Occipital lobe (tissue), 2 donors: Measurements from ENCODE around the gene OXT. TPM values are rescaled to one million over a fixed set of nuclear protein-coding genes. Genes with fewer than 3 reads are reported as not detected.

Experiments used
- DNase-seq: peaks from one replicate; lab custom pipeline; 2025; lab: John Stamatoyannopoulos, UW
- total RNA-seq: library from RNA; depleted of rRNA; stranded (reverse); fragments of >200 nt; gene quantifications from one replicate; pipeline ENCODE4 v1.2.3, GENCODE V29; 2014

Gene OXT
- total RNA-seq, 1 donor from 2014 or later: not detected

- DNase-seq: no peak
Measured at GRCh38 chr20:3084283-3084985, 13.0 kb downstream of the OXT start, which contains the start of gene AVP. Gene AVP, minus strand, starts transcription at chr20:3084724. Its CDS starts 50 bp downstream, at chr20:3084674.

GRCh38 chr20:3084986-3085360 is 13.6 kb downstream of the OXT start:
- DNase-seq: no peak

GRCh38 chr20:3085571-3086072 is 14.2 kb downstream of the OXT start:
- no peak for DNase-seq

GRCh38 chr20:3088031-3088430 is 16.6 kb downstream of the OXT start:
- no peak for DNase-seq

- no peak for DNase-seq
Measured at GRCh38 chr20:3090565-3090964, 19.1 kb downstream of the OXT start.

- no peak for DNase-seq
Measured at GRCh38 chr20:3092611-3093379, 21.4 kb downstream of the OXT start.

- DNase-seq: no peak
Measured at GRCh38 chr20:3093861-3094361, 22.5 kb downstream of the OXT start.

- no peak for DNase-seq
Measured at GRCh38 chr20:3094848-3095629, 23.6 kb downstream of the OXT start.

- DNase-seq: no peak
Measured at GRCh38 chr20:3100480-3100879, 29.1 kb downstream of the OXT start.

GRCh38 chr20:3101251-3101650 is 29.8 kb downstream of the OXT start:
- DNase-seq: no peak

- peak; percentile 40 for DNase-seq
Measured at GRCh38 chr20:3101737-3102574, 30.5 kb downstream of the OXT start.

- DNase-seq: peak; percentile 26
Measured at GRCh38 chr20:3102575-3103368, 31.4 kb downstream of the OXT start.

- no peak for DNase-seq
Measured at GRCh38 chr20:3103369-3104032, 32.1 kb downstream of the OXT start.

GRCh38 chr20:3105256-3106137 is 34.1 kb downstream of the OXT start:
- no peak for DNase-seq

GRCh38 chr20:3106185-3106584 is 34.8 kb downstream of the OXT start:
- no peak for DNase-seq

- no peak for DNase-seq
Measured at GRCh38 chr20:3106658-3107463, 35.4 kb downstream of the OXT start.

- no peak for DNase-seq
Measured at GRCh38 chr20:3107464-3108025, 36.1 kb downstream of the OXT start.
